IPS-NIHi7 (cell line): ENCODE measurements around the gene ZNF512.
"Not testable (repeated sequence)": the region's sequence is repeated elsewhere in the genome, so short reads cannot be mapped to it uniquely, and the experiment has no call there.

ENCODE experiments used
- DNase-seq: peaks from one replicate; pipeline ENCODE4 v3.0.0; 2012; ENCODE audit warnings: mixed read lengths; ENCODE audit errors: extremely low spot score

The ZNF512 gene

DNA sequence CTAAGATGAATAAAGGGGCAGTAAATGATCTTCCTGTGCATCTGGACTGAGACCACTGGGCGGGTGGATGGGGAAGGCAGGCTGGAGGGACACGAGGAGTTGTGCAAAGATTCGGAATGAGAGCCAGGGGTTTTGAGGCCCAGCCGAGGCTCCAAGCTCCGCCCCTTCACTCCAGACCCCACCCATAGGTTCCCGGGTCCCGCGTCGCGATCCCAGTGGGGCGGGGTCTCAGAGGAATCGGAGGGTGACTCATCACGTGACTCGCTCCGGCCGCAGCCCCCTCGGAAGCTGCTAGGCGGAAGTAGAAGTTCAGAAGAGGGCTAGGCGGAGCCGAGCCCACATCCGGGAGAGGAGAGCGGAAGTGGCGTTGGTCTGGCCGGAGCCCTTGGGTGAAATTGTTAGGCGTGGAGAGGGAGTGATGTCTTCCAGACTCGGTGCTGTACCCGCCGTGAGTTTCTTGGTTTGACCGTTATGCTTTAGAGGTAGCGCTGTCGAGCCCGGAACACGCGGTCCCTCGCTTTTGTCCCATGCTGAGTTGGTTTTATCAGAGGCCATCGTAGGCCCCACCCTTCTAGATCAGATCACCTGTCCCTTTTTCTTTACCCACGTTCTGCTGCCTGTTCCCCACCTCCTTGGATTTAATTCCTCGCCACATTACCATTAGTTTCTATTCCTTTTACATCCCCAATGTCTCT, at the start of gene ZNF512:
ZNF512 (plus strand) TSS at position 348 of the 695 bp plus-strand sequence; CDS start at position 419, 71 bp downstream.
- peak; percentile 99 for DNase-seq

GRCh38 chr2:27537287-27537686, 45.6 kb upstream of the ZNF512 start:
- no peak for DNase-seq

DNA sequence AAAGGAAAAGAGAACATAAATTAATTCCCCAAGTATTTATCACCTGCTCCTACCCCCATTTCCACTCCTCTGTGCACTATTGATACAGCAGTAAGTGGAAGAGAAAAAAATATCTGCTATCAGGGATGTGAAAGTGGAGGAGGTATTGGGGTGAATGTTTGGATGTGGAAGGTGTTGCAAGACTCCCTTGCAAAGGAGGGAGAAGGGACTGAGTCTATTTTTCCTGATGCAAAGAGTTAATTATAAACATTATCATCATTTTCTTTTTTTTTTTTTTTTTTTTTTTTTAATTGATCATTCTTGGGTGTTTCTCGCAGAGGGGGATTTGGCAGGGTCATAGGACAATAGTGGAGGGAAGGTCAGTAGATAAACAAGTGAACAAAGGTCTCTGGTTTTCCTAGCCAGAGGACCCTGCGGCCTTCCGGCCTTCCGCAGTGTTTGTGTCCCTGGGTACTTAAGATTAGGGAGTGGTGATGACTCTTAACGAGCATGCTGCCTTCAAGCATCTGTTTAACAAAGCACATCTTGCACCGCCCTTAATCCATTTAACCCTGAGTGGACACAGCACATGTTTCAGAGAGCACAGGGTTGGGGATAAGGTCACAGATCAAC, 43.9 kb upstream of the ZNF512 start:
- not testable (repeated sequence) for DNase-seq

GRCh38 chr2:27539649-27540048, 43.2 kb upstream of the ZNF512 start:
- DNase-seq = not testable (repeated sequence)

- DNase-seq = no peak
These were observed 38.6 kb upstream of the ZNF512 start for GRCh38 chr2:27544143-27544821.

GRCh38 chr2:27545348-27546141, 37.3 kb upstream of the ZNF512 start:
- DNase-seq = no peak

- DNase-seq = no peak
These were observed 33.5 kb upstream of the ZNF512 start for GRCh38 chr2:27549303-27549702.

DNA sequence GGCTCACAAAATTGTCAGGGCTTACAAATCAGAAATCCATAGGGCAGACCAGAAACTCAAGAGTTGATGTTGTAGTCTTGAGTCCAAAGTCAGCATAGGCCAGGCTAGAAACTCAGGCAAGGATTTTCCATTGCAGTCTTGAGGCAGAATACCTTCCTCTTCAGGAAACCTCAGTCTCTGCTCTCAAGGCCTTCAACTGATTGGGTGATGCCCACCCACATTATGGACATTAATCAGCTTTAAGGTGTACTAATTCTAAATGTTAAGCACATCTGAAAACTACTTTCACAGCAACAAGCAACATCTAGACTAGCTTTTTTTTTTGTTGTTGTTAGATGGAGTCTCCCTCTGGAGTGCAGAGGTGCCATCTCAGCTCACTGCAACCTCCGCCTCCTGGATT, 31.3 kb upstream of the ZNF512 start:
- no peak for DNase-seq

- no peak for DNase-seq
These were observed 29.9 kb upstream of the ZNF512 start for GRCh38 chr2:27552941-27553340.

- not testable (repeated sequence) for DNase-seq
These were observed 28.4 kb upstream of the ZNF512 start for GRCh38 chr2:27554451-27554850.

DNA sequence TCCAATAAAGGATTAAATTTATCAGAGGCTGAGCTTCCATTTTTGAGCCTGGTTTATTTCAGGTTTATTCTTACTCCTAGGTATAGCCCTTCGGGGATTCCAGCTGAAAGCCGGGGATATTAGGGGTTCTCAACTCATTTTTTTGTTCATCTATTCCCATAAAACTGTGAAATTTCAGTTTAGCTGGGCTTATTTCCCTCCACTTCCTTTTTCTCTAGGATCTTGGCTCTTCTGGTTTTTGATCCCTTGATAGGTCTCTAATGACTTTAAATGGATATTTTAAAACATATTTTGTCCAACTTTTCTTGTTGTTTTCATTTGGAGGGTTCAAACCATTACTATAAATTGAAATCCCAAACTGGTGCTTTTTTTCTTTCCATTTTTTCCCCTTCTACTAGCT, 23.6 kb upstream of the ZNF512 start:
- DNase-seq = no peak

DNA sequence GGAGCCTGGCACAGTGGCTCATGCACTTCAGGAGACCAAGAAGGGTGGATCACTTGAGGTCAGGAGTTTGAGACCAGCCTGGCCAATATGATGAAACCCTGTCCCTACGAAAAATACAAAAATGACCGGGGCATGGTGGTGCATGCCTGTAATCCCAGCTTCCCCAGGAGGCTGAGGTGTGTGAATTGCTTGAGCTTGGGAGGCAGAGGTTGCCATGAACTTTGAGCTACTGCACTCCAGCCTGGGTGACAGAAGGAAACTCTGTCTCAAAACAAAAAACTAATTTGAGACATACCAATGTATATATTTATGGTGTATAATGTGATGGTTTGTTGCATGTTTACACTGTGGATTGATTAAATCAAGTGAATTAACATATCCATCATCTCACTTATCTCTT, 21.8 kb upstream of the ZNF512 start:
- no peak for DNase-seq

DNA sequence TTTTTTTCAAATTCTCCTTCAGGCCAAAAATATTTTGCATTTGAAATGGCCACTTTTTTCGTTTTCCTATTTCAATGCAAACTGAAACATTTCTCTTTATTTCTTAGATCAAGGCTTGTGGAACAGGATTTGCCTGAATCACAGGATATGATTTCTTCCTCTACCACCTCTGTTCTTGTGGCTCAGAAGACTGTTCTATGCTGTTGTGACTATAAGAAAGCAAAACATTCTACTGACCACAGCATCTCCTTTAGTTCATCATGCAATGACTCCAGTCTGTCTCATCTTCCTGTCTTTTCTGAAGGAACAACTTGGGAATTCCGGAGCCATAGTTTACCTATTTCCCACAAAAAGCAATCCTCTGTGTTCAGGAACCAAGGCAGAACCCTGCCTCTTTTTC, 16.2 kb upstream of the ZNF512 start:
- DNase-seq = no peak

DNA sequence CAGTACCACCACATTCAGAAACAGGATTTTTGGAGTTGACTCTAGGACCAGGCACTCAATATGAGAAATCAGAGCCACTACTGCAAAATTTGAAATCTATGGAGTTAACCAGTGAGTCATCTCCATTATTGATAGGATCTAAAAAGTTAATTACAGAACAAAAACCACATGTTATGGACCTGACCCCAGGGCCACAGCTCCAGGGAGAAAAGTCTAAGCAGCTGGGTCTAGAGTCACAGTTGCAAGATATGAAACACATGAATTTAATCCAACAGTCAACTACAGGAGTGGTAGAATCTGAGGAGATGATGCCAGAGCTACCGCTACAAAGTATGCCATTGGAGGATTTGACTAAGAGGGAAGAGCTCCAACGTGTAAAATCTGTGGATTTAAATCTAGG, 13.4 kb upstream of the ZNF512 start:
- no peak for DNase-seq

- no peak for DNase-seq
These were observed 11.6 kb upstream of the ZNF512 start for GRCh38 chr2:27571197-27571596.

DNA sequence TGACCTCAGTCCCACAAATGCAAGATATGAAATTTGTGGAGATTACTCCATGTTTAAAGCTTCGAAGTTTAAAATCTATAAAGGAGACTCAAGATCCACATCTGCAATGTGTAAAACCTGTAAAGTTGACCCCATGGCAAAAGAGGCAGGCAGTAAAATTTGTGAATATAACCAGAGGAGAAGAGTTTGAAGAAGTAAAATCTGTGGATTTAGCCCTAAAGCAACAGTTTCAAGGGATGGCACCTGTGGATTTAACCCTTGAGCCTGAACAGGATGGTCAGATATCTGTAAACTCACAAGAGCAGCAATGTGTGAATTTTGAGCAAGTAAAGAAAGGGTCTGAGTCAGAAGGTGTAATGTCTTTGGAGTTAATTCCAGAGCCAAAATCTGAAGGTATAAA, 11.2 kb upstream of the ZNF512 start:
- DNase-seq = no peak

GRCh38 chr2:27572439-27572838, 10.4 kb upstream of the ZNF512 start:
- DNase-seq = no peak

GRCh38 chr2:27572998-27573429, 9.8 kb upstream of the ZNF512 start:
- DNase-seq = no peak

GRCh38 chr2:27573452-27573851, 9.4 kb upstream of the ZNF512 start:
- DNase-seq = no peak

DNA sequence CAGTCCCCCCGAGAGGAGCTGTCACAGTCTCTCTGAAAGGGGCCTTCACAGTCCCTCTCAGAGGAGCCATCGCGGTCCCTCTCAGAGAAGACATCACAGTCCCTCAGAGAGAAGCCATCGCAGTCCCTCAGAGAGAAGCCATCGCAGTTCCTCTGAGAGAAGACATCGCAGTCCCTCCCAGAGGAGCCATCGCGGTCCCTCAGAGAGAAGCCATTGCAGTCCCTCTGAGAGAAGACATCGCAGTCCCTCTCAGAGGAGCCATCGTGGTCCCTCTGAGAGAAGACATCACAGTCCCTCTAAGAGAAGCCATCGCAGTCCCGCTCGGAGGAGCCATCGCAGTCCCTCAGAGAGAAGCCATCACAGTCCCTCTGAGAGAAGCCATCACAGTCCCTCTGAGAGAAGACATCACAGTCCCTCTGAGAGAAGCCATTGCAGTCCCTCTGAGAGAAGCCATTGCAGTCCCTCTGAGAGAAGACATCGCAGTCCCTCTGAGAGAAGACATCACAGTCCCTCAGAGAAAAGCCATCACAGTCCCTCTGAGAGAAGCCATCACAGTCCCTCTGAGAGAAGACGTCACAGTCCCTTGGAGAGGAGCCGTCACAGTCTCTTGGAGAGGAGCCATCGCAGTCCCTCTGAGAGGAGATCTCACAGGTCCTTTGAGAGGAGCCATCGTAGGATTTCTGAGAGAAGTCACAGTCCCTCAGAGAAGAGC, 1.3 kb upstream of the ZNF512 start:
- DNase-seq = no peak

GRCh38 chr2:27582129-27582694, 630 bp upstream of the ZNF512 start:
- no peak for DNase-seq
